GM21515 (cell line): ENCODE measurements around the gene AKT1.

Experiments
- ATAC-seq: cut with Tn5 transposase; IDR thresholded peaks from one replicate; pipeline ENCODE4 v1.9.1; 2021; ENCODE audit not compliant: unreplicated experiment

The AKT1 gene

DNA sequence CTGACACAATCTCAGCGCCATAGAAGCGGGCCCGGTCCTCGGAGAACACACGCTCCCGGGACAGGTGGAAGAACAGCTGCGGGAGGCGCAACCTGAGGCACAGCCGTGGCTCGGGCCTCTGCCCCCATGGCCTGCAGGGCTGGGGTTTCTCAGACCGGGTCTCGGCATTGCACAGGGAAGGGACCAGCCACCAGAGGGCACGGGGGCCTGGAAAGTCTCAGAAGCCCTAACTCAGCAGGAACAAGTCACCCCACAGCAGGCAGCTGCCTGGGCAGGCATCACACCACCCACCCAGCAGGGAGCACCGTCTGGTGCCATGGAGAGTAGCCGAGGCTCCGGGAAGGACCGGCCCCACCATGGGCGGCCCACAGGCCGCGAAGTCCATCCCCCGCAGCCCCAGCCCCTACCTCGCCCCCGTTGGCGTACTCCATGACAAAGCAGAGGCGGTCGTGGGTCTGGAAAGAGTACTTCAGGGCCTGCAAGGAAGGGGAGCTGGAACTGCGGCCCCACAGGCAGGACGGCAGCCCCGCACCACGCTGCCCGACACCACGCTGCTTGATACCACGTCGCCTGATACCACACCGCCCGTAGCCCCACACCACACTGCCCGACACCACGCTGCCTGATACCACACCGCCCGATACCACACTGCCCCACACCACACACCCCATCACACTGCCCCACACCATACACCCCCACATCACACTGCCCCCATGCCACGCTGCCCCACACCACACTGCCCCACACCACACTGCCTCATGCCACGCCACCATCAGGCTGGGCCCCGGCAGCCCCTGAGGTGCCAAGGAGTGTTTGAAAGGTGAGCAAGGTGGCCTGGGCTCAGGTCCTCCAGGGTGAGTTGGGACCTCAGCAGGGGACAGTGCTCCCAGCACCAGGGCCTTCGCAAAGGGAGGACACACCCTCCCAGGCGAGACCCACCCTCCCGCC, 21.8 kb downstream of the AKT1 start:
- ATAC-seq, result no peak

GRCh38 chr14:104772707-104773504, 22.6 kb downstream of the AKT1 start:
- ATAC-seq, result no peak

DNA sequence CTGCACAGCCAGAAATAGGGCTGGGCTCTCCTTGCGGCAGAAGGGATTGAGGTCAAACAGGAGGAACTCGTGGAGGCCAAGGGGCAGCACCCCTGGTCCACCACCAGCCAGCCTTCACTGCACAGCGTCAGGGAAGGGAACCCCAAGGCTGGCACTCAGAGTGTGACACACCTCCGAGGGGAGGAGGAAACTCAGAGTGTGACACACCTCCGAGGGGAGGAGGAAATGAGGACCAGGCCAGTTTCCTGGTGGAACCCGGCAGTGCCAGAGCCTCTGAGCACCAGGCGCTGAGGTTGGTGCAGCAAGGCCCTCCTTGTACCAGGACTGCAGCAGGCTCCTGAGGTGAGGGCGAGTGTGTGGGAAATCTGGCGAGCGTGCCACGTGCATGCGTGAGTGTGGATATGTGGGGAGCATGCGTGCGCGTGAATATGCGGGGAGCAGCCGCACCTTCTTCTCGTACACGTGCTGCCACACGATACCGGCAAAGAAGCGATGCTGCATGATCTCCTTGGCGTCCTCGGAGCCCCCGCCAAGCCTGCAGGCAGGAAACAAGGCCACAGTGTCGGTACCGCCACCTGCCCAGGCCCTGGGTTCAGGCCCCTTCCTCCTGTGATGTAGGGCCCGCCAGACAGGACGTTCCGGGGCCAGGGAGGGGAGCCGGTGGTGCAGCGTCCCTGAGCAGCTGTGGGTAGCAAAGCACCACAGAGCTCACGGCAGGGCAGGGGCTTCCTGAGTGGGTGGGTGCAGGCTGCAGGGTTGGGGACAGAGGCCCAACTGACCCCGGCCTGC, 23.4 kb downstream of the AKT1 start:
- no peak for ATAC-seq

GRCh38 chr14:104771374-104771773, 24.2 kb downstream of the AKT1 start:
- no peak for ATAC-seq

DNA sequence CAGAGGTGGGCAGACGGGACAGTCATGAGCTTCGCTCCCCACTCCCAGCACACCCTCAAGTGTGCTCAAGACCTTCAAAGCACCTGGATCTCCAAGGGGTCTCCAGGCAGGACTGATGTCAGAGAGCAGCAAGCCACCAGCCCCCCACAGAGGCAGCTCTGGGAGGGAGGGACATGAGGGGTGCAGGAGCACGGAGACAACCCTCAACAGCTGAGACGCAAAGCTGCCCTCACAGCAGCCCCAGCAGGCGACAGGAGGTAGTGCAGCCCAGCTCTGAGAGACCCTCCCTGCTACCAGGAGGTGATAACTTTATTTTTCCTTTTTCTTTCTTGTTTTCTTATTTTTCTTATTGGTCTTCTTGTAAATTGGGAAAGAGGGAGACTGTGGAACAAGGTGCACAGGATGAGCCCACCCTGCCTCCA, 24.7 kb downstream of the AKT1 start:
- ATAC-seq, result no peak

DNA sequence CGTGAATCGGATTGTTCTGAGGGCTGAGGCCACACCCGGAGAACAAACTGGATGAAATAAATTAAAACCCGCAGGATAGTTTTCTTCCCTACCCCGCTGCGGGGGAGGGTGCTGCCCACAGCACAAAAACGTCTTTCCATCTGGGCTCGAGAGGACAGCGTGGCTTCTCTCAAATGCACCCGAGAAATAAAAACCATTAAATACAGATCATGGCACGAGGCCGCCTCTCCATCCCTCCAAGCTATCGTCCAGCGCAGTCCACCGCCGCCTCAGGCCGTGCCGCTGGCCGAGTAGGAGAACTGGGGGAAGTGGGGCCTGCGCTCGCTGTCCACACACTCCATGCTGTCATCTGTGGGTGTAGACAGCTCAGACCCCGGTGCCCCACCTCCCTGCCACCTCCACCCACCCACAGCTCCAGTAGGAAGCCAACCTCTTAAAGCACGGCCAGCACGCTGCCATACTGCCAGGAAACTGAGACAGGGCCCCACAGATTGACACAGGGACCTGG, 25.4 kb downstream of the AKT1 start:
- no peak for ATAC-seq

DNA sequence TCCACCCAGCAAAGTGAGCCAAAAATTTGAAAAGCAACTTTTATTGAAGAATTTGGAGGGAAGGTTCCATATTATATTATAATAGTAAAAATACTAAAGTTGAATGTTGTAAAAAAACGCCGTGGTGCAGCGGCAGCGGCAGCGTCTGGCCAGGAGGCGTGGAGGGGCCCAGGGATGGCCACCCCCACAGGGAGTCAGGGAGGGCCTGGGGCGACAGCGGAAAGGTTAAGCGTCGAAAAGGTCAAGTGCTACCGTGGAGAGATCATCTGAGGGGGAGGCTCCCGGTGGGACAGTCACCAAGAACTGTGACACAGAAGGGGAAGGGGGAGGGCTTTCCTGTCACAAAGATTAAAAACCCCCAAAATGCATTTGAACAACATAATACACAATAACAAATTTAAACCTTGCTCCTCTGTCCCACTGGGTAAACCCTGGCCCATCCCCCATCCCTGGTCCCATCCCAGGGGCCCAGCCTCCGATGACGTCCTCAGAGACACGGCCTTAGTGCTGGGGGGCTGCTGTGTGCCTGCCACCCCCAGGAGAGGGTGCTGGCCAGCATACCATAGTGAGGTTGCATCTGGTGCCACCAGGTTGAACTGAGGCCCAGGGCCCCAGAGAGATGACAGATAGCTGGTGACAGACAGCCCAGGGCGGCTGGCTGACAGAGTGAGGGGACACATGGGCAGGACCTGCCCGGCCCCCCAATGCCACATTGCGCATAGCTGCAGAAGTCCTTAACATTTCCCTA, 26.1 kb downstream of the AKT1 start:
- ATAC-seq, result no peak

- ATAC-seq, result no peak
Measured at GRCh38 chr14:104768437-104769323, 26.9 kb downstream of the AKT1 start.

- ATAC-seq, result no peak
Measured at GRCh38 chr14:104767634-104767918, 28.0 kb downstream of the AKT1 start.

- ATAC-seq, result no peak
Measured at GRCh38 chr14:104766863-104767633, 28.5 kb downstream of the AKT1 start.

GRCh38 chr14:104766256-104766862, 29.2 kb downstream of the AKT1 start:
- ATAC-seq, result no peak

DNA sequence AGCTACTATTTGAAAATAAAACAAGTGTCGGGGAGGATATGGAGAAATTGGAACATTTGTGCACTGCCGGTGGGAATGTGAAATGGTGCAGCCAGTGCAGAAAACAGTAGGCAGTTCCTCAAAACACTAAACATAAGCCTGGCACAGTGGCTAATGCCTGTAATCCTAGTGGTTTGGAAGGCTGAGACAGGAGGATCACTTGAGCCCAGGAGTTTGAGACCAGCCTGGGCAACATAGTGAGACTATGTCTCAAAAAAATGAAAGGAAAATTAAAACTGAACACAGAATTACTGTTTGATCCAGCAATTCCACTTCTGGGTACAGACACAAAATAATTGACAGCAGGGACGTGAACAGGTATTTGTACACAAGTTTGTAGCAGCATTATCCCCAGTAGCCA, 30.0 kb downstream of the AKT1 start:
- no peak for ATAC-seq

DNA sequence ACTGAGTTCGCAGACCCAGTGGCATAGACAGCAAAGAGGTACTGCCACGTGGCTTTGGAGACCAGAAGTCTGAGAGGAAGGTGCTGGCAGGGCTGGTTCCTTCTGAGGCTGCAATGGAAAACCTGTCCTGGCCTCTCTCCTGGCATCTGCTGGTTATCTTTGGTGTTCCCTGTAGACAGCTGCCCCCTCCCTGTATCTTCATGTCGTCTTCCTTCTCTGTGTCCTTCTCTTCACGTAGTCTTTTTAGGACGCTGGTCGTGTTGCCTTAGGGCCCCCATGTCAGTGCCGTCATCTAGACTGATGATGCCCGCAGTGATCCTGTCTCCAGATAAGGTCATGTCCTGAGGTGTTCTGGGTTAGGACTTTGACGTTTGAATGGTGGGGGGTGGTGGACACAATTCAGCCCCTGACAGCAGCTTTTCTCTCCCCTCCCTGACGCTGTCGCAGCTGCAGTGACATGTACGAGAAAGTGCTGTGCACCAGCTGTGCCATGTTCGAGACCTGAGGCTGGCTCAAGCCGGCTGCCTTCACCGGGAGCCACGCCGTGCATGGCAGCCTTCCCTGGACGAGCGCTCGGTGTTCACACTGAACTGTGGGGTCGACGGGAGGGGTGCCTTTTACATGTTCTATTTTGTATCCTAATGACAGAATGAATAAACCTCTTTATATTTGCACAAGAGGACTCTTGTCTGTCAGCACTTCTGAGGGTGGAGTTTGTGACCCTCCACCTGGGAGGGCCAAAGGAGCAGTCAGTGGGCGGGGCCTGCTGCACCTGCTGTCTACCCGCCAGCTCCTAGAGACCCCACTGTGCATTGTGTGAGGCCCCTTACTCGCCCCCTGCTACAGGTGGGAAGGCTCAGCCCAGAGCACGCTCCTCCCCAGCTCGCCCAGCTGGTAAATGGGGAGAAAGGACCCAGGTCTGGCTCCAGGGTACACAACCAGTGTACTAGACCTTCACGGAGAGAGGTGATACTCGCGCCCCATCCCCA, 36.3 kb downstream of the AKT1 start:
- ATAC-seq, result no peak

GRCh38 chr14:104757681-104758392, 37.7 kb downstream of the AKT1 start:
- ATAC-seq, result no peak

DNA sequence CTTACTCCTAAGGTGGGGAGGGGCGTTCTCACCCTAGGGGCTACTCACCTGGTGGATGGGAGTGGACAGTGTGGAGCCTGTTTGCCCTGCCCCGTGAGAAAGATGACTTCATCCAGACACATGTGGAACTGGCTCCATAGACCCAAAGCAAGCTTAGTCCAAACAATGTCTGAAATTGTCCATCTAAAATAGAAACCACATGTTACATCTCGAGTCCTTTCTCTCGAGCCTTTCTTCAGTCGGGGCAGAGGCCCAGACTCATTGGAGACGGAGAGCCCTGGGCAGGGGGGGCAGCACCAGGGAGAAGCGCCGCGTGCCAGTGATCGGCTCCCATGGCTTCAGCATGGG, 38.3 kb downstream of the AKT1 start:
- no peak for ATAC-seq

DNA sequence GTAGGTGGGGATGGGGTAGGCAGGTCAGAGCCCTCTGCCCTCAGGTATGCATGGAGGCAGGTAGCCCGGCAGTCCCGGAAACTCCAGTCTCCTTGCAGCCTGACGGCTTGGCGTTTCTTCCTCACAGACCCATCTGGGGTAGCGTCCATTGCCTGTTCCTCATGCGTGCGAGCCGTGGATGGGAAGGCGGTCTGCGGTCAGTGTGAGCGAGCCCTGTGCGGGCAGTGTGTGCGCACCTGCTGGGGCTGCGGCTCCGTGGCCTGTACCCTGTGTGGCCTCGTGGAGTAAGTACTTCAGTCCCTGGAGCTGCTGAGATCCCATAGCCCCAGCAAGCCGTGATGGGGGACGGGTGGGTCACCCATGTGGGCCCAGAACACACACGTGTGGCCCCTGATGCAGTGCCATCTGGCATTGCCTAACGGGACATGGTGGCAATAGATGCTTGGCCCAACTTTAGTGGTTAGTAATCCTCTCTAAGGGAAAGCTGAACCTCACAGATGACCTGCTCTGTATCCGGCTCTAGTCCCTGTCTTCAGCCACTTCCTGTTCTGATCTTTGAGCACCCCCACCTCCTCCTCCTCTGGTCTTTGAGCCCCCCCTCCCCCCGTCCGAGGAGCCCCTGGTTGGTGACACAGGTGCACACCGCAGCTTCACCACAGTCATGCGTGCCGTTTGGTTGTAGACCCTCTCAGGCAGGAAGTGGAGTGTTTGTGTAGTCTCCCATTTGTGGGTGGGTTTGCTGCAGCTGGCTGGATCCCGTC, 38.9 kb downstream of the AKT1 start:
- no peak for ATAC-seq
